AG04450 (cell line): ENCODE measurements around the gene KCTD10. TPM values are rescaled to one million over a fixed set of nuclear protein-coding genes. Genes with fewer than 3 reads are reported as not detected.

Experiments
- CTCF ChIA-PET: fragments of 300-600, 350-600 bp; formaldehyde crosslinking; extraction: SDS; loops from one replicate; lab custom pipeline; 2022; ENCODE audit warnings: antibody characterized with exemption, inconsistent platforms; lab: Charles Lee
- POLR2A ChIA-PET: fragments of 350-600 bp; formaldehyde crosslinking; extraction: SDS; loops from one replicate; lab custom pipeline; 2021; ENCODE audit warnings: antibody characterized with exemption, inconsistent platforms; lab: Yijun Ruan, JAX
- DNase-seq: peaks from one replicate; pipeline ENCODE4 v3.0.0-alpha.2; 2011; ENCODE audit warnings: low read depth, low spot score
- H3K27ac ChIP-seq: one replicate; pipeline ENCODE4 v1.5.1; 2012; ENCODE audit warnings: low read depth, low read length, control low read depth
- H3K27me3 ChIP-seq: one replicate; pipeline ENCODE4 v1.6.0; 2012; ENCODE audit warnings: low read length; ENCODE audit not compliant: control insufficient read depth, insufficient read depth
- H3K4me3 ChIP-seq: 2 replicates; pipeline ENCODE4 v1.5.1; 2011; ENCODE audit warnings: mild to moderate bottlenecking, low read depth, low read length, control low read depth
- H3K9me3 ChIP-seq: 2 replicates; pipeline ENCODE4 v1.5.1; 2012; ENCODE audit warnings: low read length; ENCODE audit not compliant: control insufficient read depth, insufficient read depth
- CTCF ChIP-seq: IDR thresholded peaks from 2 replicates; pipeline ENCODE4 v1.5.1; 2011; ENCODE audit warnings: low read depth, low read length, control low read depth, inconsistent platforms
- polyA plus RNA-seq: library from polyadenylated mRNA; depleted of rRNA; stranded (reverse); fragments of >200 nt; gene quantifications from 2 replicates; pipeline ENCODE4 v1.2.3, GENCODE V29; 2011

KCTD10 gene
- polyA plus RNA-seq, 1 experiment, result 128 TPM

DNA sequence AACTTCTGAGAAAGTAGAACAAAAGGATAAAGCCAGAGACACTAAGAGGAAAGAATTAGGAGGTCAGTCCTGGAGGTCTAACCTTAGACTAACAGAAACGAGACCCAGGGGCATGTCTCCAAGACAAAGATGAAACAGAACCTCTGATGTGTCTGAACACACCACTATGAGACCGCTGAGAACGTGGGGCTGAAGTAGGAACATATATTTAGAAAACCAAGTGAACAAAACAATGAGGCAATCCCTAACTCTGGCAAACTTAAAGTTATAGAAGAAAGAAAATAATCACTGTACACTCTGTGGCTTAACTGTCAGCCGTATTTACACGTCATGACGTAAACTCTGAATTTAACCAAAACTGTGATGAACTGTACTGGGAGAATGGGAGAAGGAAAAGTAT lies 17.9 kb downstream of the KCTD10 start:
- Histone ChIP-seq H3K4me3 (no peak overlapping the region), H3K27me3 (no peaks in the 10 kb centered on the region), H3K9me3 (no peaks in the 10 kb centered on the region), H3K27ac (peak overlapping the region; percentile 98)
- POLR2A ChIA-PET, result no interaction called here
- TF ChIP-seq CTCF, result no peak
- DNase-seq, result peak; percentile 70
- CTCF ChIA-PET, result interaction anchor here (2.0 kb wide), 1 partner anchor 31 kb away, joined by 7 read pairs; no protein-coding TSS in a partner anchor

DNA sequence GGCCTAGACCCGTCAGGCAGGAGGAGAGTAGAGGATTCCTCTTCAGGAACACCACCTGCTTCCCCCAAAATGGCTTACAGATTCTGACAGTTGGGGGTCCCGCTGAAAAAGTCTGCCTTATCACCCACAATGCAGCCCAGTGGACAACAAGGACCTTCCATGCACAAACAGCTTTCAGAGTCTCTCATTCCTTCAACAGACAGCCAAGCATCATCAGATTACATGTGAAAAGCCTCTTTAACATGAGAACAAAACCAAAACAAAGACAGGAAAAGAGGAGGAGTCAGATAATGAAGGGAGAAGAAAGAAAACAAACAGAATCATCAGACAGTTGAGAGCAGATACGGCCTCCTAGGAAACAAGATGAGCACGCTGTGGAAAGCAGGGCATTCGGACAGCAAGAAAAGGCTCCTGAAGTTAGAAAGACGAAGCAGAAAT lies 18.3 kb downstream of the KCTD10 start:
- DNase-seq, result no peak
- peak overlapping the region; percentile 26 for H3K4me3 ChIP-seq
- POLR2A ChIA-PET, result interaction anchor here (0.9 kb wide), 1 partner anchor 16 kb away, joined by 8 read pairs; no protein-coding TSS in a partner anchor

DNA sequence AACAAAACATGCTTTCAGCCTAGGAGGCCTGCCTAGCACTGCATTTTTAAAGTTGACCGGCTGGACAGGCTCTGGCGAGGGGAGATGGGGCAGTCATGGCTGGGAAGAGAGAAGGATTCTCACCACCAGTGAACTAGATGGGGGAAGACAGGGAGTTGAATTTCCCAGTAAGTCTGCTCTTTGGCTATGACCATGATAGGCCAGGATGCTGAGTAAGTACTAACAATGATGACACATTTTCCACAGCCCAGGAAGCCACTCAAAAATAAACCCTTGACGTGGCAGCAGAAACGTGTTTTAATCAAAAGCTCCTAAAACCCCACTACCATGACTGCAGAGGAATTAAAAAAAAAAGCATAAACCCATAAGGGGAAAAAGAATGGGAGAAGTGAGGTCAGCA lies 19.0 kb downstream of the KCTD10 start:
- H3K27ac ChIP-seq, result peak overlapping the region; percentile 98
- DNase-seq, result peak; percentile 45
- ChIA-PET CTCF (interaction anchor here (1.8 to 2.1 kb wide), 2 partner anchors 25 to 30 kb away, joined by 11 read pairs; no protein-coding TSS in a partner anchor), POLR2A (interaction anchor here (0.9 kb wide), 1 partner anchor 15 kb away, joined by 8 read pairs; no protein-coding TSS in a partner anchor)
- TF ChIP-seq CTCF, result no peak
- H3K27me3 ChIP-seq, result no peaks in the 10 kb centered on the region
- H3K9me3 ChIP-seq, result no peaks in the 10 kb centered on the region
- no peak overlapping the region for H3K4me3 ChIP-seq

More for the DNA sequence above, 18.3 kb downstream of the KCTD10 start:
- no peaks in the 10 kb centered on the region for H3K27me3 ChIP-seq
- H3K9me3 ChIP-seq, result no peaks in the 10 kb centered on the region
- no peak for TF ChIP-seq CTCF
- H3K27ac ChIP-seq, result peak overlapping the region; percentile 98
- CTCF ChIA-PET, result interaction anchor here (1.8 to 2.1 kb wide), 2 partner anchors 26 to 31 kb away, joined by 11 read pairs; no protein-coding TSS in a partner anchor

DNA sequence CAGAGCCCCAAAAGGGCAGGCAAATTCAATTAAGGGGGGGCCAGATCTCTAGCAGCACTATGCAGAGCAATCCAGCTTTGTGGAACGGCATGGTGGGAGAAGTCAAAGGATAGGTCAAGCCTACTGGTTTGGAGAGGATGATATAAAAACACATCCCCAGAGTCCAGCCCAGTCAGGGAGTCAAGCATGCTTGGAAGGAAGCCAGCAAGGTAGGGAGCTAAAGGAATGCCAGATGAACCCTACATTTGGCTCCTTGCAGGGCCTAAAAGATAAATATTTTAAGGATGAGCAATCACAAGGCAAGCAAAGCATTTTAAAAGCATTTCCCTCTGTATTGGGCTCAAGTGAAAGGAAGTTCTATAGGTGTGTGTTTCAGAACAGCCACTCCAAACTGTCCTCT lies 21.4 kb downstream of the KCTD10 start:
- H3K27me3 ChIP-seq, result no peaks in the 10 kb centered on the region
- H3K27ac ChIP-seq, result no peak overlapping the region
- no peak for TF ChIP-seq CTCF
- CTCF ChIA-PET, result interaction anchor here (1.5 kb wide), 1 partner anchor 28 kb away, joined by 5 read pairs; no protein-coding TSS in a partner anchor
- POLR2A ChIA-PET, result no interaction called here
- H3K9me3 ChIP-seq, result no peaks in the 10 kb centered on the region
- no peak for DNase-seq
- H3K4me3 ChIP-seq, result no peak overlapping the region

GRCh38 chr12:109452489-109452888 lies 24.6 kb downstream of the KCTD10 start:
- Histone ChIP-seq H3K4me3 (no peak overlapping the region), H3K27ac (no peak overlapping the region), H3K27me3 (no peaks in the 10 kb centered on the region), H3K9me3 (no peaks in the 10 kb centered on the region)
- ChIA-PET POLR2A (no interaction called here), CTCF (interaction anchor here (0.8 to 2.5 kb wide), 3 partner anchors 15 to 24 kb away, joined by 3 to 14 read pairs (median 5); no protein-coding TSS in a partner anchor)
- no peak for TF ChIP-seq CTCF
- no peak for DNase-seq
